NB4 (cell line): ENCODE results near the gene TMEM150A.
A peak's percentile ranks its signal among the peaks of the same experiment; 100 is the strongest.
"Not testable (repeated sequence)": the region's sequence is repeated elsewhere in the genome, so short reads cannot be mapped to it uniquely, and the experiment has no call there.

ENCODE experiments used
- DNase-seq: peaks from one replicate; pipeline ENCODE4 v3.0.0; 2010; ENCODE audit warnings: low read depth
- H3K4me3 ChIP-seq: one replicate; pipeline ENCODE4 v1.5.1; 2011; ENCODE audit warnings: mild to moderate bottlenecking, low read depth, low read length, moderate library complexity
- MYC ChIP-seq: IDR thresholded peaks from 2 replicates; pipeline ENCODE4 v1.6.1; 2011; ENCODE audit warnings: low read depth, low read length
- POLR2A ChIP-seq: IDR thresholded peaks from 2 replicates; pipeline ENCODE4 v1.6.1; 2011; ENCODE audit warnings: mild to moderate bottlenecking; ENCODE audit not compliant: insufficient read length; ENCODE audit errors: extremely low read depth
- TF ChIP-seq, protein P1 (sequence below): IDR thresholded peaks from 2 replicates; pipeline ENCODE4 v1.6.1; 2011; ENCODE audit warnings: low read depth, low read length
- TF ChIP-seq, protein P2 (sequence below): IDR thresholded peaks from one replicate; pipeline ENCODE4 v1.5.1; 2012; ENCODE audit warnings: low read depth, low read length

The TMEM150A gene

DNA sequence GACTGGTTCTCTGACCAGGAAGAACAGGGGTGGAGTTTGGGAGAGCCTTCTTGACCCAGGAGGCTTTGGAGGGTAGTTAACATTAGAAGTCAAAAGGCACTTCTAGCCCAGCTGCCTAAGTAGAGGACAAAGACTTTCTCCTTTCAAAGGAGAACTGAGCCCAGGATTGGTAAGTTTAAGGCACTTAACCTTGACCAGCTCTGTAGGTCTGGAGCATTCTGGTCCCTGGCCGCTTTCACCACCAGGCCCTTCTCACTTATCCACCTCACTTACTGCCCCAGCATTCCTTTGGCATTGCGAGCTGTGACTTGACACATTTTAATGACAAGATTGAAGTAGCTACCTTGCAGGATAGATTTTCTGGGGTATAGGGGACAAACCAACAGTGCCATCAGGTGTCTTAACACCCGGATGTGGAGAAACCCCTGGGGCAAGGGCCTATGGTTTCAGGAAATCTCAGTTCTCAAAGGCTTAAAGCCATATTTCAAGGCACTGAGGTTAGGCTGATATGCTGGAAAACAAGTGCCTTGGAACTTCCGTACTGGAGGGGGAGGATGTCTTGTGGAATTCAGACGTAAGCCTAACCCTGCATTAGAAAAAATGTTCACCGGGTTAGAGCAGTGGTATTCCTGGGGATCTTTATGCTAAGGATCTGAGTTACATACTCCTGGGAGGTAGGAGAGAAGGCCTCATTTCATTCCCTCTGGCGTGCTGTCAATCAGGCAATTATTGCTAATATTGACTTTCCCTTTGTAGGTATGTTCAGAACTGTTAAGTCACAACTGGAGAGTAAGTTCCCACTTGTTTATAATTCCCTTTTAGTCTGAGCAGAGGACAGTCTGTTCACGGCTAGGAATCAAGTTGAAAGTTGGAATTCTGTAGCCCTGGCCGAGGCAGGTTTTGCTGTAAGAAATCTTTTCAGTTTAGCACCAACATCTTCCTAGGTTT is 5.0 kb upstream of the TMEM150A start:
- H3K4me3 ChIP-seq = no peak overlapping the region
- no peak for DNase-seq
- TF ChIP-seq, protein P1, sequence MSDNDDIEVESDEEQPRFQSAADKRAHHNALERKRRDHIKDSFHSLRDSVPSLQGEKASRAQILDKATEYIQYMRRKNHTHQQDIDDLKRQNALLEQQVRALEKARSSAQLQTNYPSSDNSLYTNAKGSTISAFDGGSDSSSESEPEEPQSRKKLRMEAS = no peak
- no peak for TF ChIP-seq MYC

DNA sequence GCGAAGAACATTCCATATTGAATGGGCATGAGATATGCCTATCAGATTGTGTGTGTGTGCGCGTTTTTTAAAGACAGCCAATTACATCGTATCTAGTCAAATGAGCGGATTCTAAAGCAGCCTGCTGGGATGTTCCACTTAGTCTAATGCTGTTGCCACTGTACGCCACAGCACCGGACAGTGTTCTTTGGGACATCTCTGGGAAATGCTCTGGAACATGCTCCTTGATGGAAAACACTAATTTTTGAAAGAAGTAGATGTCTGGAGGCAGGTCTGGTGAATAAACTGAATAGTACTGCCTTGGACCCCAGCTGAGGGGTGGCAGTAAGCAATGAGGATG is 3.6 kb upstream of the TMEM150A start:
- no peak for DNase-seq
- TF ChIP-seq, protein P1 = no peak
- TF ChIP-seq, protein P2, sequence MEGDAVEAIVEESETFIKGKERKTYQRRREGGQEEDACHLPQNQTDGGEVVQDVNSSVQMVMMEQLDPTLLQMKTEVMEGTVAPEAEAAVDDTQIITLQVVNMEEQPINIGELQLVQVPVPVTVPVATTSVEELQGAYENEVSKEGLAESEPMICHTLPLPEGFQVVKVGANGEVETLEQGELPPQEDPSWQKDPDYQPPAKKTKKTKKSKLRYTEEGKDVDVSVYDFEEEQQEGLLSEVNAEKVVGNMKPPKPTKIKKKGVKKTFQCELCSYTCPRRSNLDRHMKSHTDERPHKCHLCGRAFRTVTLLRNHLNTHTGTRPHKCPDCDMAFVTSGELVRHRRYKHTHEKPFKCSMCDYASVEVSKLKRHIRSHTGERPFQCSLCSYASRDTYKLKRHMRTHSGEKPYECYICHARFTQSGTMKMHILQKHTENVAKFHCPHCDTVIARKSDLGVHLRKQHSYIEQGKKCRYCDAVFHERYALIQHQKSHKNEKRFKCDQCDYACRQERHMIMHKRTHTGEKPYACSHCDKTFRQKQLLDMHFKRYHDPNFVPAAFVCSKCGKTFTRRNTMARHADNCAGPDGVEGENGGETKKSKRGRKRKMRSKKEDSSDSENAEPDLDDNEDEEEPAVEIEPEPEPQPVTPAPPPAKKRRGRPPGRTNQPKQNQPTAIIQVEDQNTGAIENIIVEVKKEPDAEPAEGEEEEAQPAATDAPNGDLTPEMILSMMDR = no peak
- no peak for TF ChIP-seq MYC
- TF ChIP-seq POLR2A = no peak
- no peak overlapping the region for H3K4me3 ChIP-seq

DNA sequence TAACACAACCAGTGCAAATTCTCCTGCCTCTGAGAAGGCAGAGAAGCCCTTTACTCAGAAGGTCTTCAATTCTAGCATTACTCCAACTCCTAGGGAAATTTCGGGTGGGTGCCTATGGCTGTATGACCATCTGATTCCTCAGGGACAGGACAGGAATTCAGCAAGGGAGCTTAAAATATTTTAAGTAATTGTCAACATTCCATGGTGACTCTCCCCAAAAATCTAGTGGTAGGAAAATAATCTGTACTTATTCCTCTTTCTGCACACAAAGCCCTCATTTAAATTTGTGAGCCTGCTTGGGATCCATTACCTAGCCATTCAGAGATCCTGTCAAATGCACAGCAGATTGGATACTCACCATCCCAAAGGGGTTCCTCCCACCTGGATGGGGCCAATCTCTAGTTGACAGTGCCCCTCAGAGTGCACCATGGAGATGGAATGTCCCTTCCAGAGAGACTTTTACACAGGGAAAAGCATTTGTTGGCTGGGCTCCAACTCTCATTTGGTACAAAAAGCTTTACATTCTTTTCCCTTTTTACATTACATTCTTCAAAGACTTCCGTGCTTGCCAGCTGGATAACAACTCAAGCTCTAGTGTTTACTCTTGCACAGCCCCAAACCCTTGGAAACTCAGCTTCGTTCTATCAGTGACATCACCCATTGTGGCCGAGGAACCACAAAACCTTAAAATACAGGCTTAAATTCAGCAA is 3.1 kb upstream of the TMEM150A start:
- no peak for DNase-seq
- TF ChIP-seq MYC (no peak), POLR2A (no peak)
- TF ChIP-seq, protein P1 = no peak
- TF ChIP-seq, protein P2 = no peak
- H3K4me3 ChIP-seq = no peak overlapping the region

DNA sequence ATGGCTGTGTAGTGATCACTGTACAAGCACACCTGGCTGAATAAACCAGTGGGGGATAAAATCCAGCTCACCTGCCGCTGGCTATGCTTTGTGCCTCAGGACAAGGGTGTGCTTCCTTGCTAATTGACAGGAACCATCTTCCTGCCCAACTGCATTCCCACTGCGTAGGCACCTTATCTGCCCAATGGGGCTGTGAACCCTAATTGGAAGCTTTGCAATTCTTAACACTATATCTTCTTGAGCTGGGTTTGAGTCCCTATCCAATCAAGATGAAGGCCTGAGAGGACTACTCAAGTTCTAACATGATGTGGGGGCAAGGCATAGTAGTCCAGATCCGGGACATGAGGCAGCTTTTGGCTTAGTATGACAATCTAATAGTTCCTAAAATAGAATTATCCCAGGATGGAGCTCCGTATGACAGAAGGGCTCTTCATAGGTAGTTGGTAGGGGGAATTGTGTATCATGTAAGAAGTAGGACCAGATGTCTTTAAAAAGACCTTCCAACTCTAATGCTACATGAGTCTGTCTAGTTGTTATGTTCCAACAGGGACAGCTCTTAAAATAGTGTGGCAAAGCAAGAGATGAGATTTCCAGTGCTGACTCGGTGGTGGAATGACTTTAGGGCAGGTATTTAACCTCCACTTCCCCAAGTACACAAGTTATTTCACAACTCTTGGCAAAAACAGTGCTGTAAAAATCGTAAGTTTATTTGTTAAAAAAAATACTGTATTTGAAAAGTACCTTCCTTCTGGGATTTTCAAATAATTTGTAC is 2.3 kb upstream of the TMEM150A start:
- no peak for TF ChIP-seq POLR2A
- TF ChIP-seq, protein P2 = no peak
- TF ChIP-seq, protein P1 = no peak
- no peak for TF ChIP-seq MYC
- no peak overlapping the region for H3K4me3 ChIP-seq
- no peak for DNase-seq

DNA sequence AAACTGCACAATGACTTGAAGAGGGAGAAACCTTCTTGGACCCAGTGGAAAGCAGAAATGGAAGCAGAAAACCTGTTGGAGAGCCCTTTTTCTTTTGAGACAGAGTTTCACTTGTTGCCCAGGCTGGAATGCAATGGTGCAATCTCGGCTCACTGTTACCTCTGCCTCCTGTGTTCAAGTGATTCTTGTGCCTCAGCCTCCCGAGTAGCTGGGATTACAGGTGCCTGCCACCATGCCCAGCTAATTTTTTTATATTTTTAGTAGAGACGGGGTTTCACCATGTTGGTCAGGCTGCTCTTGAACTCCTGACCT is 1.6 kb upstream of the TMEM150A start:
- H3K4me3 ChIP-seq = peak overlapping the region; percentile 93
- DNase-seq = not testable (repeated sequence)

DNA sequence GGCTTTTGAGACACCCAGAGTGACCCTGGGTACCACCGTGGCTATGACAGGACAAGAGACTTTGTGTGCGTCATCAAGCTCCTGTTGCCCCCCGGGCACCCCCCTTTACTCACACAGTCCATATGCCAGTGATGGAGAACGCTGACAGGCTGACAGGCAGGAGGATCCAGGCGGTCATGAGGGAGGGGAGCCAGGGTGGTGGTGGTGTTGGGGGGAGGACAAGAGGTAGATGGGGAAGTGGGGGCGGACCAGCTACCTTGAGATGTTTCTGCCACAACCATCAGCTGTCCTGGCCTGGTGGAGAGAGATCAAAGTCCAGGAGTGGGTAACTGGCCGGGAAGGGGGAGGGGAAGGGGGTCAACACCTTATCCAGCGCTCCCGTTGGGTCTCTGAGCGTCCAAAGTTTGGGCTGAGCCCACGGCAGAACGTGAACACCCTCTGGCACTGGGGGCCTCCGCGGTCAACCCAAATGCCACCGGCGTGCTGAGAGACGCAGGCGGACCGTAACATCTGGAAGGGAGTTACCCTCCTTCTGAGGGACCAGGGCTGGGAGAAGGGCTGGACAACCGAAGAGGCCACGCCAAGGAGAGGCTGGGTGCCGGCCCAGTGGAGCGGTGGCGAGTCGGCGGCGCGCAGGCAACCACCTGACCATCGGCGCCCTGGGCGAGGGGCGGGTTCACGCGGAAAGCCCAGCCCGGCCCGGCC is 575 bp downstream of the TMEM150A start:
- no peak for DNase-seq
- TF ChIP-seq MYC (no peak), POLR2A (no peak)
- TF ChIP-seq, protein P1 = no peak
- TF ChIP-seq, protein P2 = no peak
- H3K4me3 ChIP-seq = peak overlapping the region; percentile 63
